GM19452 (cell line): Measurements from ENCODE around the gene MYO1H.
"Not testable (repeated sequence)": the region's sequence is repeated elsewhere in the genome, so short reads cannot be mapped to it uniquely, and the experiment has no call there.

ENCODE experiments used
- ATAC-seq: cut with Tn5 transposase; IDR thresholded peaks from one replicate; pipeline ENCODE4 v1.9.1; 2021; ENCODE audit not compliant: unreplicated experiment

Gene MYO1H

GRCh38 chr12:109347589-109347988 lies at the start of gene MYO1H:
Gene MYO1H, plus strand, starts transcription at chr12:109347900. Its CDS starts 61 bp downstream, at chr12:109347961.
- no peak for ATAC-seq

GRCh38 chr12:109299849-109300248 lies 47.9 kb upstream of the MYO1H start:
- ATAC-seq, result no peak

- ATAC-seq, result no peak
Observed at GRCh38 chr12:109301643-109302168, 46.0 kb upstream of the MYO1H start.

- no peak for ATAC-seq
Observed at GRCh38 chr12:109302358-109302757, 45.3 kb upstream of the MYO1H start.

GRCh38 chr12:109302770-109303169 lies 44.9 kb upstream of the MYO1H start:
- ATAC-seq, result no peak

GRCh38 chr12:109304485-109304884 lies 43.2 kb upstream of the MYO1H start:
- no peak for ATAC-seq

GRCh38 chr12:109305547-109305946 lies 42.2 kb upstream of the MYO1H start:
- ATAC-seq, result no peak

GRCh38 chr12:109307051-109307450 lies 40.6 kb upstream of the MYO1H start:
- ATAC-seq, result no peak

- no peak for ATAC-seq
Observed at GRCh38 chr12:109308534-109309380, 38.9 kb upstream of the MYO1H start, which contains the start of gene FOXN4. Gene FOXN4, minus strand, starts transcription at chr12:109309284. Its CDS starts 963 bp downstream, at chr12:109308321.

GRCh38 chr12:109309381-109310246 lies 38.1 kb upstream of the MYO1H start:
- ATAC-seq, result no peak

GRCh38 chr12:109310247-109311125 lies 37.2 kb upstream of the MYO1H start:
- no peak for ATAC-seq

- ATAC-seq, result not testable (repeated sequence)
Observed at GRCh38 chr12:109321294-109321693, 26.4 kb upstream of the MYO1H start.

GRCh38 chr12:109329003-109329402 lies 18.7 kb upstream of the MYO1H start:
- no peak for ATAC-seq

- ATAC-seq, result no peak
Observed at GRCh38 chr12:109329686-109330085, 18.0 kb upstream of the MYO1H start.

GRCh38 chr12:109330282-109331230 lies 17.1 kb upstream of the MYO1H start:
- ATAC-seq, result no peak

GRCh38 chr12:109331301-109331952 lies 16.3 kb upstream of the MYO1H start:
- ATAC-seq, result no peak

- no peak for ATAC-seq
Observed at GRCh38 chr12:109334887-109335286, 12.8 kb upstream of the MYO1H start.

GRCh38 chr12:109336593-109336992 lies 11.1 kb upstream of the MYO1H start:
- ATAC-seq, result no peak

GRCh38 chr12:109343677-109344076 lies 4.0 kb upstream of the MYO1H start:
- no peak for ATAC-seq
